Keratinocyte (primary cell): ENCODE measurements around the gene INA. TPM values are rescaled to one million over a fixed set of nuclear protein-coding genes. Genes with fewer than 3 reads are reported as not detected.

Experiments used
- DNase-seq: peaks from one replicate; pipeline ENCODE4 v3.0.0-alpha.2; 2011; ENCODE audit warnings: low read depth, missing footprints, low spot score
- FAIRE-seq: peaks from 2 replicates; lab custom pipeline; 2011; peaks lifted over from hg19 to GRCh38; lab: Jason Lieb, UNC
- H2AFZ ChIP-seq: 2 replicates; pipeline ENCODE4 v1.6.0; 2012; ENCODE audit warnings: low read length, control low read depth, inconsistent platforms; ENCODE audit not compliant: control insufficient read depth
- H3K27ac ChIP-seq: 2 replicates; pipeline ENCODE4 v1.5.1; 2011; ENCODE audit warnings: low read length; ENCODE audit not compliant: control insufficient read depth, insufficient read depth
- H3K27me3 ChIP-seq: 3 replicates; pipeline ENCODE4 v1.6.0; 2011; ENCODE audit warnings: low read length; ENCODE audit not compliant: control insufficient read depth, insufficient read depth; ENCODE audit errors: extremely low read depth
- H3K36me3 ChIP-seq, 2 experiments: 2 replicates in 1 of 2; 3 replicates in 1 of 2; pipeline ENCODE4 v1.5.1; 2011; ENCODE audit warnings: low read length in 2 of 2, mild to moderate bottlenecking in 1 of 2; ENCODE audit not compliant: control insufficient read depth in 2 of 2, insufficient read depth in 2 of 2; ENCODE audit errors: extremely low read depth in 1 of 2
- H3K4me1 ChIP-seq: 3 replicates; pipeline ENCODE4 v1.5.1; 2011; ENCODE audit warnings: low read length; ENCODE audit not compliant: control insufficient read depth, insufficient read depth; ENCODE audit errors: extremely low read depth
- H3K4me2 ChIP-seq: 3 replicates; pipeline ENCODE4 v1.6.0; 2011; ENCODE audit warnings: low read depth, low read length; ENCODE audit not compliant: control insufficient read depth, insufficient read depth; ENCODE audit errors: extremely low read depth
- H3K4me3 ChIP-seq, 3 experiments: fragments of 200-600 bp in 1 of 3; sonication (generic) in 1 of 3; 2 replicates in 2 of 3; 3 replicates in 1 of 3; pipeline ENCODE4 v1.5.1; 2011 to 2016; ENCODE audit warnings: low read length in 3 of 3, mild to moderate bottlenecking in 3 of 3, control low read depth in 2 of 3, inconsistent platforms in 1 of 3, low read depth in 1 of 3, mixed read lengths in 1 of 3, mixed run types in 1 of 3, moderate library complexity in 1 of 3; ENCODE audit not compliant: control insufficient read depth in 2 of 3, insufficient read depth in 2 of 3; ENCODE audit errors: extremely low read depth in 1 of 3
- H3K79me2 ChIP-seq: 2 replicates; pipeline ENCODE4 v1.6.0; 2012; ENCODE audit warnings: low read length; ENCODE audit not compliant: control insufficient read depth, insufficient read depth
- H3K9ac ChIP-seq: 3 replicates; pipeline ENCODE4 v1.6.0; 2011; ENCODE audit warnings: low read length; ENCODE audit not compliant: control insufficient read depth, insufficient read depth; ENCODE audit errors: extremely low read depth
- H3K9me1 ChIP-seq: 3 replicates; pipeline ENCODE4 v1.6.0; 2011; ENCODE audit warnings: low read length; ENCODE audit not compliant: control insufficient read depth, insufficient read depth; ENCODE audit errors: extremely low read depth
- H3K9me3 ChIP-seq: 2 replicates; pipeline ENCODE4 v1.5.1; 2012; ENCODE audit warnings: low read depth, low read length; ENCODE audit not compliant: control insufficient read depth
- H4K20me1 ChIP-seq: 3 replicates; pipeline ENCODE4 v1.6.0; 2011; ENCODE audit warnings: low read length; ENCODE audit not compliant: control insufficient read depth, insufficient read depth; ENCODE audit errors: extremely low read depth
- CTCF ChIP-seq, 3 experiments: IDR thresholded peaks in 1 of 3; conservative IDR thresholded peaks in 1 of 3; optimal IDR thresholded peaks in 1 of 3; 2 replicates in 2 of 3; 3 replicates in 1 of 3; pipeline versions ENCODE3 to v1.5.1; 2011; ENCODE audit warnings: low read length in 3 of 3, mild to moderate bottlenecking in 3 of 3, moderate library complexity in 2 of 3, control low read depth in 1 of 3, inconsistent platforms in 1 of 3; ENCODE audit not compliant: insufficient read depth in 2 of 3; ENCODE audit errors: extremely low read depth in 1 of 3
- EZH2 ChIP-seq: IDR thresholded peaks from one replicate; pipeline ENCODE4 v1.6.1; 2012; ENCODE audit warnings: inconsistent platforms, mild to moderate bottlenecking, low read length, moderate library complexity
- dilution Hi-C: fragments of 300-500 bp; cut with MboI; formaldehyde crosslinking; loops from one replicate; pipeline ENCODE4 v1.7.0; 2020; ENCODE audit warnings: low sequenced_read_pairs; ENCODE audit not compliant: extremely low pct_ligation_motif_present
- polyA plus RNA-seq, 5 experiments: library from polyadenylated mRNA; depleted of rRNA in 3 of 5; stranded (reverse) in 3 of 5; stranded (forward) in 1 of 5; unstranded in 1 of 5; fragments of >200 nt; gene quantifications; 1 replicate in 1 of 5; 2 replicates in 3 of 5; 3 replicates in 1 of 5; pipeline versions ENCODE4 v1.2.1 to v1.2.3, GENCODE V29; 2011 to 2012; ENCODE audit warnings: missing spikeins in 2 of 5, low read depth in 1 of 5, low replicate concordance in 1 of 5

INA gene
- polyA plus RNA-seq, 1 donor (not counting 4 experiments of a cell fraction or from before 2014, with no cell fraction given), result 4.6 TPM

- no peak for DNase-seq
- TF ChIP-seq CTCF (optimal IDR thresholded peaks at IDR 0.05 in 1 of 3, IDR thresholded peaks at IDR 0.05 in 1 of 3, conservative IDR thresholded peaks at IDR 0.05 in 1 of 3; ENCODE audit: extremely low read depth in 1 of 3, insufficient read depth in 2 of 3, low read length in 3 of 3), result no peak
- no peak for TF ChIP-seq EZH2
- no peak overlapping the region for H3K4me3 ChIP-seq
- no peaks in the 10 kb centered on the region for H3K9me1 ChIP-seq
- H3K9me3 ChIP-seq, result no peaks in the 10 kb centered on the region
- H3K36me3 ChIP-seq, result no peaks in the 10 kb centered on the region
- no peak overlapping the region for H3K4me2 ChIP-seq
- no peak for FAIRE-seq
- no peaks in the 10 kb centered on the region for H3K79me2 ChIP-seq
- no peak overlapping the region for H2AFZ ChIP-seq
- no peak overlapping the region for H3K27ac ChIP-seq
- dilution Hi-C loops, result no loop called here
- H3K27me3 ChIP-seq, result peaks cover 48% of the 10 kb centered on the region
- H4K20me1 ChIP-seq, result no peaks in the 10 kb centered on the region
- H3K9ac ChIP-seq, result no peak overlapping the region
- peaks cover 9% of the 10 kb centered on the region for H3K4me1 ChIP-seq
Observed at GRCh38 chr10:103278537-103278823, 1.5 kb downstream of the INA start.

GRCh38 chr10:103278862-103279298 is 1.9 kb downstream of the INA start:
- DNase-seq (no peak), FAIRE-seq (no peak)
- H3K27ac ChIP-seq, result no peak overlapping the region
- H3K36me3 ChIP-seq, result no peaks in the 10 kb centered on the region
- H3K9ac ChIP-seq, result no peak overlapping the region
- H3K27me3 ChIP-seq, result peaks cover 48% of the 10 kb centered on the region
- TF ChIP-seq CTCF (optimal IDR thresholded peaks at IDR 0.05 in 1 of 3, IDR thresholded peaks at IDR 0.05 in 1 of 3, conservative IDR thresholded peaks at IDR 0.05 in 1 of 3; ENCODE audit: extremely low read depth in 1 of 3, insufficient read depth in 2 of 3, low read length in 3 of 3) (no peak), EZH2 (no peak)
- no peaks in the 10 kb centered on the region for H3K79me2 ChIP-seq
- no peak overlapping the region for H3K4me2 ChIP-seq
- H3K9me3 ChIP-seq, result no peaks in the 10 kb centered on the region
- H4K20me1 ChIP-seq, result no peaks in the 10 kb centered on the region
- H3K4me3 ChIP-seq, result no peak overlapping the region
- H2AFZ ChIP-seq, result no peak overlapping the region
- dilution Hi-C loops, result no loop called here
- H3K9me1 ChIP-seq, result no peaks in the 10 kb centered on the region
- peaks cover 5% of the 10 kb centered on the region for H3K4me1 ChIP-seq
